SH-SY5Y (cell line): ENCODE data around the gene CHKA.

Source experiments
- GATA2 ChIP-seq: IDR thresholded peaks from 2 replicates; pipeline ENCODE4 v1.6.1; 2011; ENCODE audit warnings: mild to moderate bottlenecking, low read depth, low read length
- GATA3 ChIP-seq: IDR thresholded peaks from 2 replicates; pipeline ENCODE4 v1.6.1; 2011; ENCODE audit warnings: low read depth, mild to moderate bottlenecking, low read length, moderate library complexity

DNA sequence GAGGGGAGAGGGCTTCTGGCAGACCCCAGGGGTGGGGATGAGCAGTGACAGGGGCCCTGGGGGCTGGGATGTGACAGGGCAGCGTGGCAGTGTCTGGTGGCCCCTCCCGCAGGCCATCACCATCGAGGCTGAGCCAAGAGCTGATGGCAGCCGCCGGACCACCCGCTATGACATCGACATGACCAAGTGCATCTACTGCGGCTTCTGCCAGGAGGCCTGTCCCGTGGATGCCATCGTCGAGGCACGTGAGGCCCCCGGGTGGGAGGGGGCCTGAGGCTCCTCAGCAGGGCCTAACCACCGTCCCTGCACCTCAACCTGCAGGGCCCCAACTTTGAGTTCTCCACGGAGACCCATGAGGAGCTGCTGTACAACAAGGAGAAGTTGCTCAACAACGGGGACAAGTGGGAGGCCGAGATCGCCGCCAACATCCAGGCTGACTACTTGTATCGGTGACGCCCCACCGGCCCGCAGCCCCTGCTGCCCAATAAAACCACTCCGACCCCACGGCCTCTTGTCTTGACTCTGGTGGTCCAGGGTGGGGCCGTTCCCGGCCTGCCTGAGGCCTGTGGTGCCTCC is 85.0 kb downstream of the CHKA start:
- TF ChIP-seq GATA2: no peak
- TF ChIP-seq GATA3: no peak
